HG03565 (cell line): Measurements from ENCODE around the gene PSG2.
"Not testable (repeated sequence)": the region's sequence is repeated elsewhere in the genome, so short reads cannot be mapped to it uniquely, and the experiment has no call there.

Experiments used
- ATAC-seq: cut with Tn5 transposase; IDR thresholded peaks from one replicate; pipeline ENCODE4 v1.9.1; 2021; ENCODE audit warnings: mild to moderate bottlenecking, moderate library complexity; ENCODE audit not compliant: unreplicated experiment

Gene PSG2

DNA sequence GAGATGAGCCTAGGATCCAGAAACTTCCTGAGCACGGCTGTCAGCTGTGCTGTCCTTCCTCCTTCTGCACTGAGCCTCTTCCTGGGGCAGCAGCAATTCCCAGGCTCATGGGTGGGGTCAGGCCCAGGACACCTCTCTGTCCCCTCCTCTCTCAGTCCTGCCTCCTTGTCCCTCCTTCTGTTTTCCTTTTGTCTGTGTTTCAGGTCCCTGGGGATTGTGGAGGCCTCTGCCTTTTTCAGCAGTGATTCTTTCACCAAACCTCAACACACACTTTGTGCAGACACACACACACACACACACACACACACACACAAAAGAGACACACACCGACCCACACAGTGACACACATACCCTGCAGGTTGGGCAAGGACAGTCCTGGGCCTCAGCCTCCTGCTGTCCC is at the start of gene PSG2:
PSG2 (minus strand) TSS at position 101 of the 400 bp plus-strand sequence. CDS start 132 bp downstream, outside the sequence.
- ATAC-seq: not testable (repeated sequence)

DNA sequence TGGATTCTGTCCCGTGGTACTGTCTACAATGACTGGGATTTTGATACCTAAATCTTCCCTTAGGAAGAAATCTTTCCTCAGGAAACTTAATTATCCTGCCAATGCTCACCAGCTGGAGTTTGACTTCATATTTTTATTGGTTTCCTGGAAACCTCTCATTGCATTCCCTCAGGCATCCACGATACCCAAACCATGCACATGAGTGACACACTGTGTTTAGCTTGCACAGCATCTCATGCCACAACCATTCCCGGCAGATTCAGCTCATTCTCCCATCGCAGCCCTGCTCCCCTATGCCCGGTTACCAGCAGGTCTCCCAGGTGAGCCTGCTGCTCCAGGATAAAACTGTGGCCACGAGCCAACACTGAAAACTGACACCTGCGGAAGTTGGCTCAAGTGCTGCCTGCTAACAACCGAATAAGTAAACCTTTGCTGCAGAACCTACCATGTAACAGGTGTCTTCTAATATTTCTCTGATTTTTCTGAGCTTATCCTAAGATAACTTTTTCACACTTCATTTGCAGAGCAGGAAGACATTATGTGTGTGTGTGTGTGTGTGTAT is 48.9 kb upstream of the PSG2 start:
- not testable (repeated sequence) for ATAC-seq

DNA sequence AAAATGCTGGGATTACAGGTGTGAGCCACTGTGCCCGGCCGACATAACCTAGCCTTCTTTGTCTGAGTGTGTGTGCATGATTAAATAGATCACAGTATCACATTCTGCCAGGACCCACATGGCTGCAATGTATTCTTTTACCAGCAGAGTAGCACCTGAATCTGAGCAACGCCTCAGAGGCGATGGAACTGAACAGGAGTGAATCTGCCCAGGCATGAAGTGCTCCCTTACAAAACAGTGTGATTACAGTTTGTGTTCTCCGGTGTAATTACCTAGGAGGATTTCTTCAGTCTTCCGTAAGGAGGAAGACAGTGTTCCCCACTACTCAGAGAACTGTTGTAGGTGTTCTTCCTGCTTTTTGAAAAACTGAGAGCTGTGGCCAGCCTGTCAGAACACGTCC is 46.7 kb upstream of the PSG2 start:
- not testable (repeated sequence) for ATAC-seq

DNA sequence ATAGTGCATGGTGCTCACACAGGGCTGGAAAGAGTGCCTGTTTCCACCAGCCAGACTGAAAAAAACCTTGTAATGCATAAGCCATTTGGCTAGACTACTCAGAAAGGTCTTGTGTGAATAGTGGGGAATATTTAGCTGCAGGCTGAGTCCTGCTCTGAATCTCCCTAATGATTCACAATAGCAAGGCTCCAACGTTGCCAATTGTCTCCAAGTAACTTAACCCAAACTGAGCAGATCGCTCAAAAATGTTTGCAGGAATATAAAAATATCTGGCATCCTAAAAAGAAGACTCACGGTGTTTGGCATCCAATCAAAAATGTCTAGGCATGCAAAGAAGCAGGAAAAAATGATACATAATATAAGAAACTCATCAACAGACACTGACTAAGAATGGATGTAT is 44.8 kb upstream of the PSG2 start:
- ATAC-seq: not testable (repeated sequence)

DNA sequence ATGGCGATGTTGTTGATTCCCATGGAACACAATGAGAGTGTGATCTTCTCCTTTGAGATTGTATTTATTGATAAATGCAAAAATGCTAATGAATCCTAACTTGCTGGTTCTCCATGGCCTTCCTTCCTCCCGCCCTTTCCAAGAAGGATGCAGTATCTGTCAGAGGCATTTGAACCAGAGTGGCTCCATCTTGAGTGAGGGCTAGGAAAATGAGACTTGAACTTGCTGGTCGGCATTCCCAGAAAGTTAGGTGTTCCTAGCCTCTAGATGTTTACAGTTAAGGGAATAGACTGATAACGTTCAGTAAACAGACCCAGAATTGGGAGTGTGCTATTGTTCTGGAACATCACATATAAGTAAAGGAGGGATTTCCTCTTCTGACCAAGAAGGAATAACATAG is 44.2 kb upstream of the PSG2 start:
- ATAC-seq: no peak

- ATAC-seq: no peak
Observed at GRCh38 chr19:43124360-43124759, 41.9 kb upstream of the PSG2 start.

- not testable (repeated sequence) for ATAC-seq
Observed at GRCh38 chr19:43120433-43121026, 38.0 kb upstream of the PSG2 start.

GRCh38 chr19:43119526-43119925 is 37.0 kb upstream of the PSG2 start:
- ATAC-seq: not testable (repeated sequence)

- not testable (repeated sequence) for ATAC-seq
Observed at GRCh38 chr19:43116421-43116820, 33.9 kb upstream of the PSG2 start.

GRCh38 chr19:43115548-43115947 is 33.0 kb upstream of the PSG2 start:
- not testable (repeated sequence) for ATAC-seq

GRCh38 chr19:43115064-43115463 is 32.6 kb upstream of the PSG2 start:
- not testable (repeated sequence) for ATAC-seq

GRCh38 chr19:43114626-43115025 is 32.1 kb upstream of the PSG2 start:
- not testable (repeated sequence) for ATAC-seq

GRCh38 chr19:43107401-43107800 is 24.9 kb upstream of the PSG2 start:
- ATAC-seq: not testable (repeated sequence)

DNA sequence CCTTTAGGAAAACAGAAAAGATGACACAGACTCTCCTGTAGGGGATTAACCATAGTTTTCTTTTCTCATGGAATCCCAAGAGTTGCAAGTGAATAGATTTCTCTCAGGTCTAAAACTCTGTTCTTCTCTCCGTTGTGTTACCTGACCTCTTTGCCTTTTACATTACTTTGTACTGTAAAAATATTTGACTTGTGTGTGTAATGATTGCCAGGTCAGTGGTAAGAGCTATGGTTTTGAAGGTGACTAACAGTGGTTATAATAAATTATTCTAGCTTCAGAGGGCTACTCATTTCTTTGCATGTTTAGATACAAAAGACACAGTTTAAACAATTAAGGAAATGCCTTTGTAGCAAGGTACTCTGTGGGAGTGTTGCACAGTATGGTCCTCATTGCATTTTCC is 23.0 kb upstream of the PSG2 start:
- ATAC-seq: no peak

- not testable (repeated sequence) for ATAC-seq
Observed at GRCh38 chr19:43104215-43104850, 21.8 kb upstream of the PSG2 start.

DNA sequence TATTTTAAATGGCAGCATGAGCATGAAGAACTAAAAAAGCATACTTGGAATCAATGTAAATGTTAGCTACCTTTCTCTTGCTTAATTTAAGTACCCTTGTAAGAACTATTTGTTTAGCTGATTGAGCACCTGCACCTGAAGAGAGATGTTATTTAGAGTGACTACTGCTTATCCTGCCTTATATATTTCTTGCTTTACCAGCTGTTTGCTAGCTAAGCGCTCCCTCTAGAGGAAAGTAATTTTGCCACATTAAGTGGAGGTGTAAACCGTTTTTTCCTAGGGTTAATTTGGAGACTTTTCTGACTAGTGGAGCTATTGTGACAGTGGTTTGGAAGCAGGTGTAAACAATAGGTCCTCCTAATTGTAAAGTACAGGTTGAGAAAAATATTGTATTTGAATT is 19.4 kb upstream of the PSG2 start:
- no peak for ATAC-seq

DNA sequence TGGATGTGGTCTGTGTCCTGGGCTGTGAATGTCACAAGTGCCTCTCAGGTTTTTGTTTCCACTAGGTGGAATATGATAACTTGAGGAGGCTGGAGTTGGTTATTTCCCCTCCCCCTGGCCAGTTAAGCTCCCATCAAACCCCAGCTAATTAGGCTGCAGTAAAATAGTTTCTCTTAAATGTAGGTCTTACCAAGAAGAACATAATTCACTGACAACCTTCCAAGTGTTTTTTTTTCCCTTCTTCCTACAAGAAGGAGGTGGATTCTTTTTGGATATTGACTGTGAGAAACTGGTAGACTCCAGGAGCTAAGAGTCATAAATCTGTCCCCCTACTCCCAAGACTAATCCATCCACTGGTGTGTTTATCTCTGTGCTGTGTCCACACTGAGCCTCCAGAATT is 15.9 kb upstream of the PSG2 start:
- ATAC-seq: not testable (repeated sequence)

GRCh38 chr19:43087702-43088340 is 5.3 kb upstream of the PSG2 start:
- ATAC-seq: not testable (repeated sequence)

DNA sequence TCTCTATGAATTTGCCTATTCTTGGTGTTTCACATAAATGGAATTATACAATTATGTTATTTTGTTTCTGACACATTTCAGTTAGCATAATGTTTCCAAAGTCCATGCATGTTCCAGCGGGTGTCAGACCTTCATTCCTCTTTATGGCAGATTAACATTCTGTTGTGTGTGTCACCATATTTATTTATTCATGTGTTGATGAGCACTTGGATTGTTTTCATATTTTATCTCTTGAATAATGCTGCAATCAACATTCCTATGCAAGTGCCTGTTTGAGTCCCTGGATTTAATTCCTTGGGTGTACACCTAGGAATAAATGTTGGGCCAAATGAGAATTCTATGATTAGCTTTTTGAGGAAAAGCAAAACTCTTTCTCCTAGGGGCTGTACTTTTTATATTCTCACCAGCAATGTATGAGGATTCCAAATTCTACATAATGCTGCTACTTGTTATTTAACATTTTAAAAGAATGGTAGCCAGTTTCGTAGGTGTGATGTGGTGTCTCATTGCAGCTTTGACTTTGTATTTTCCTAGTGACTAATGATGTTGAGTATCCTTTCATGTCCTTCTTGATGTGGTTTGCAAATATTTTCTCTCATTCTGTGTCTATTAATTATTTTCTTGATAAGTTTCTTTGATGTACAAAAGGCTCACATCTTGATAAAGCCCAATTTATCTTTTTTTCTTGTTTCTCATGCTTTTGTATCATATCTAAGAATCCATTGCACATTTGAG is 3.5 kb upstream of the PSG2 start:
- not testable (repeated sequence) for ATAC-seq

GRCh38 chr19:43084196-43084832 is 1.8 kb upstream of the PSG2 start:
- ATAC-seq: not testable (repeated sequence)

GRCh38 chr19:43083721-43084120 is 1.2 kb upstream of the PSG2 start:
- ATAC-seq: not testable (repeated sequence)
